Measurements from ENCODE around the gene RUNX1.

The RUNX1 gene

GRCh38 chr21:34825101-34825500 lies 224.0 kb downstream of the RUNX1 start:
- DNase-seq (ENCODE audit: low read depth): no peak

- peak; percentile 52 for DNase-seq (ENCODE audit: low read depth)
Observed at GRCh38 chr21:34824314-34824713, 224.8 kb downstream of the RUNX1 start.

- no peak for DNase-seq (ENCODE audit: low read depth)
Observed at GRCh38 chr21:34822942-34823341, 226.2 kb downstream of the RUNX1 start.

- no peak for DNase-seq (ENCODE audit: low read depth)
Observed at GRCh38 chr21:34822168-34822567, 226.9 kb downstream of the RUNX1 start.

GRCh38 chr21:34821717-34822116 lies 227.4 kb downstream of the RUNX1 start:
- no peak for DNase-seq (ENCODE audit: low read depth)

GRCh38 chr21:34820051-34820450 lies 229.1 kb downstream of the RUNX1 start:
- DNase-seq (ENCODE audit: low read depth): no peak

- no peak for DNase-seq (ENCODE audit: low read depth)
Observed at GRCh38 chr21:34819357-34819999, 229.6 kb downstream of the RUNX1 start.

- no peak for DNase-seq (ENCODE audit: low read depth)
Observed at GRCh38 chr21:34818662-34819158, 230.4 kb downstream of the RUNX1 start.

- no peak for DNase-seq (ENCODE audit: low read depth)
Observed at GRCh38 chr21:34817821-34818661, 231.1 kb downstream of the RUNX1 start.

GRCh38 chr21:34815831-34816705 lies 233.0 kb downstream of the RUNX1 start:
- DNase-seq (ENCODE audit: low read depth): no peak

- no peak for DNase-seq (ENCODE audit: low read depth)
Observed at GRCh38 chr21:34814529-34814951, 234.6 kb downstream of the RUNX1 start.

GRCh38 chr21:34813266-34813894 lies 235.7 kb downstream of the RUNX1 start:
- peak; percentile 78 for DNase-seq (ENCODE audit: low read depth)

- DNase-seq (ENCODE audit: low read depth): peak; percentile 81
Observed at GRCh38 chr21:34812504-34813265, 236.4 kb downstream of the RUNX1 start.

- DNase-seq (ENCODE audit: low read depth): no peak
Observed at GRCh38 chr21:34811368-34811767, 237.7 kb downstream of the RUNX1 start.

GRCh38 chr21:34810786-34811185 lies 238.3 kb downstream of the RUNX1 start:
- no peak for DNase-seq (ENCODE audit: low read depth)

- no peak for DNase-seq (ENCODE audit: low read depth)
Observed at GRCh38 chr21:34809822-34810221, 239.3 kb downstream of the RUNX1 start.

GRCh38 chr21:34808569-34809204 lies 240.4 kb downstream of the RUNX1 start:
- peak; percentile 38 for DNase-seq (ENCODE audit: low read depth)

GRCh38 chr21:34807881-34808568 lies 241.1 kb downstream of the RUNX1 start:
- peak; percentile 91 for DNase-seq (ENCODE audit: low read depth)

- peak; percentile 72 for DNase-seq (ENCODE audit: low read depth)
Observed at GRCh38 chr21:34807146-34807880, 241.8 kb downstream of the RUNX1 start.
